Measurements from ENCODE around the gene MRPL58. TPM values are rescaled to one million over a fixed set of nuclear protein-coding genes. Genes with fewer than 3 reads are reported as not detected.

MRPL58 gene
- total RNA-seq, 1 donor from 2014 or later = 22.2 TPM

- DNase-seq = no peak
- Mint-ChIP-seq H3K36me3 (ENCODE audit: unreplicated experiment) (peaks cover 4% of the 10 kb centered on the region), H3K27ac (ENCODE audit: unreplicated experiment) (no peak overlapping the region), H3K9me3 (ENCODE audit: unreplicated experiment) (peaks cover 9% of the 10 kb centered on the region), H3K4me1 (ENCODE audit: low read depth, unreplicated experiment) (peaks cover 10% of the 10 kb centered on the region), H3K27me3 (ENCODE audit: unreplicated experiment) (peaks cover 4% of the 10 kb centered on the region), H3K4me3 (ENCODE audit: unreplicated experiment) (no peak overlapping the region)
- TF ChIP-seq CTCF (IDR thresholded peaks at IDR 0.05; ENCODE audit: partially characterized antibody, unreplicated experiment) = no peak
Measured at GRCh38 chr17:75006653-75007052, 5.8 kb upstream of the MRPL58 start.

GRCh38 chr17:75008373-75008772 is 4.1 kb upstream of the MRPL58 start:
- no peaks in the 10 kb centered on the region for H3K36me3 Mint-ChIP-seq (ENCODE audit: unreplicated experiment)
- H3K27ac Mint-ChIP-seq (ENCODE audit: unreplicated experiment) = no peak overlapping the region
- H3K9me3 Mint-ChIP-seq (ENCODE audit: unreplicated experiment) = peaks cover 12% of the 10 kb centered on the region

GRCh38 chr17:75009139-75009724 is 3.2 kb upstream of the MRPL58 start:
- DNase-seq = no peak
- Mint-ChIP-seq H3K9me3 (ENCODE audit: unreplicated experiment) (peaks cover 12% of the 10 kb centered on the region), H3K27me3 (ENCODE audit: unreplicated experiment) (peaks cover 9% of the 10 kb centered on the region), H3K4me1 (ENCODE audit: low read depth, unreplicated experiment) (peaks cover 22% of the 10 kb centered on the region), H3K27ac (ENCODE audit: unreplicated experiment) (no peak overlapping the region), H3K4me3 (ENCODE audit: unreplicated experiment) (no peak overlapping the region), H3K36me3 (ENCODE audit: unreplicated experiment) (no peaks in the 10 kb centered on the region)
- TF ChIP-seq CTCF (IDR thresholded peaks at IDR 0.05; ENCODE audit: partially characterized antibody, unreplicated experiment) = no peak

More at GRCh38 chr17:75008373-75008772, 4.1 kb upstream of the MRPL58 start:
- H3K4me1 Mint-ChIP-seq (ENCODE audit: low read depth, unreplicated experiment) = peaks cover 16% of the 10 kb centered on the region
- TF ChIP-seq CTCF (IDR thresholded peaks at IDR 0.05; ENCODE audit: partially characterized antibody, unreplicated experiment) = no peak
- peaks cover 9% of the 10 kb centered on the region for H3K27me3 Mint-ChIP-seq (ENCODE audit: unreplicated experiment)
- no peak overlapping the region for H3K4me3 Mint-ChIP-seq (ENCODE audit: unreplicated experiment)
- DNase-seq = no peak

GRCh38 chr17:75010683-75011400 is 1.6 kb upstream of the MRPL58 start:
- Mint-ChIP-seq H3K4me3 (ENCODE audit: unreplicated experiment) (peak overlapping the region; percentile 98), H3K36me3 (ENCODE audit: unreplicated experiment) (no peaks in the 10 kb centered on the region)
- peak; percentile 71 for DNase-seq

More at GRCh38 chr17:75010683-75011400, 1.6 kb upstream of the MRPL58 start:
- Mint-ChIP-seq H3K9me3 (ENCODE audit: unreplicated experiment) (peaks cover 10% of the 10 kb centered on the region), H3K4me1 (ENCODE audit: low read depth, unreplicated experiment) (peaks cover 22% of the 10 kb centered on the region), H3K27ac (ENCODE audit: unreplicated experiment) (peak overlapping the region; percentile 100), H3K27me3 (ENCODE audit: unreplicated experiment) (peaks cover 9% of the 10 kb centered on the region)
- no peak for TF ChIP-seq CTCF (IDR thresholded peaks at IDR 0.05; ENCODE audit: partially characterized antibody, unreplicated experiment)
